ENCODE data around the gene PTPN4.

Gene PTPN4

GRCh38 chr2:119837759-119838158 lies 78.0 kb downstream of the PTPN4 start:
- H3K9me3 ChIP-seq = no peaks in the 10 kb centered on the region
- no peak for TF ChIP-seq CTCF (IDR thresholded peaks at IDR 0.05; ENCODE audit: low read depth, low read length)
- no peak for DNase-seq
- H3K4me3 ChIP-seq (ENCODE audit: low read depth, low read length) = no peak overlapping the region
- H3K36me3 ChIP-seq = no peaks in the 10 kb centered on the region
- no peaks in the 10 kb centered on the region for H3K27me3 ChIP-seq
- no peaks in the 10 kb centered on the region for H3K4me1 ChIP-seq

- Histone ChIP-seq H3K27me3 (no peaks in the 10 kb centered on the region), H3K9me3 (no peaks in the 10 kb centered on the region), H3K36me3 (no peaks in the 10 kb centered on the region), H3K4me3 (ENCODE audit: low read depth, low read length) (no peak overlapping the region), H3K4me1 (no peaks in the 10 kb centered on the region)
- no peak for DNase-seq
- no peak for TF ChIP-seq CTCF (IDR thresholded peaks at IDR 0.05; ENCODE audit: low read depth, low read length)
Observed at GRCh38 chr2:119838179-119838578, 78.5 kb downstream of the PTPN4 start.

GRCh38 chr2:119841550-119841949 lies 81.8 kb downstream of the PTPN4 start:
- no peak overlapping the region for H3K4me3 ChIP-seq (ENCODE audit: low read depth, low read length)
- no peaks in the 10 kb centered on the region for H3K4me1 ChIP-seq
- DNase-seq = no peak
- H3K36me3 ChIP-seq = no peaks in the 10 kb centered on the region
- no peaks in the 10 kb centered on the region for H3K27me3 ChIP-seq
- no peaks in the 10 kb centered on the region for H3K9me3 ChIP-seq
- TF ChIP-seq CTCF (IDR thresholded peaks at IDR 0.05; ENCODE audit: low read depth, low read length) = no peak

- Histone ChIP-seq H3K4me1 (no peaks in the 10 kb centered on the region), H3K9me3 (no peaks in the 10 kb centered on the region), H3K4me3 (ENCODE audit: low read depth, low read length) (no peak overlapping the region), H3K36me3 (no peaks in the 10 kb centered on the region), H3K27me3 (no peaks in the 10 kb centered on the region)
- DNase-seq = no peak
- TF ChIP-seq CTCF (IDR thresholded peaks at IDR 0.05; ENCODE audit: low read depth, low read length) = no peak
Observed at GRCh38 chr2:119846021-119846420, 86.3 kb downstream of the PTPN4 start.

GRCh38 chr2:119849838-119850565 lies 90.3 kb downstream of the PTPN4 start:
- H3K4me1 ChIP-seq = no peaks in the 10 kb centered on the region
- no peaks in the 10 kb centered on the region for H3K36me3 ChIP-seq
- H3K9me3 ChIP-seq = no peaks in the 10 kb centered on the region
- H3K4me3 ChIP-seq (ENCODE audit: low read depth, low read length) = no peak overlapping the region
- no peak for TF ChIP-seq CTCF (IDR thresholded peaks at IDR 0.05; ENCODE audit: low read depth, low read length)
- DNase-seq = no peak
- H3K27me3 ChIP-seq = no peaks in the 10 kb centered on the region

GRCh38 chr2:119852214-119852613 lies 92.5 kb downstream of the PTPN4 start:
- H3K4me1 ChIP-seq = no peaks in the 10 kb centered on the region
- DNase-seq = no peak
- no peaks in the 10 kb centered on the region for H3K9me3 ChIP-seq
- TF ChIP-seq CTCF (IDR thresholded peaks at IDR 0.05; ENCODE audit: low read depth, low read length) = no peak
- H3K4me3 ChIP-seq (ENCODE audit: low read depth, low read length) = no peak overlapping the region
- no peaks in the 10 kb centered on the region for H3K27me3 ChIP-seq
- no peaks in the 10 kb centered on the region for H3K36me3 ChIP-seq

Measured in BE2C (cell line).